HG03460 (cell line): ENCODE results near the gene RILPL1.
"Not testable (repeated sequence)": the region's sequence is repeated elsewhere in the genome, so short reads cannot be mapped to it uniquely, and the experiment has no call there.

Experiments
- ATAC-seq: cut with Tn5 transposase; IDR thresholded peaks from one replicate; pipeline ENCODE4 v1.9.1; 2021; ENCODE audit not compliant: unreplicated experiment

The RILPL1 gene, protein sequence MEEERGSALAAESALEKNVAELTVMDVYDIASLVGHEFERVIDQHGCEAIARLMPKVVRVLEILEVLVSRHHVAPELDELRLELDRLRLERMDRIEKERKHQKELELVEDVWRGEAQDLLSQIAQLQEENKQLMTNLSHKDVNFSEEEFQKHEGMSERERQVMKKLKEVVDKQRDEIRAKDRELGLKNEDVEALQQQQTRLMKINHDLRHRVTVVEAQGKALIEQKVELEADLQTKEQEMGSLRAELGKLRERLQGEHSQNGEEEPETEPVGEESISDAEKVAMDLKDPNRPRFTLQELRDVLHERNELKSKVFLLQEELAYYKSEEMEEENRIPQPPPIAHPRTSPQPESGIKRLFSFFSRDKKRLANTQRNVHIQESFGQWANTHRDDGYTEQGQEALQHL

DNA sequence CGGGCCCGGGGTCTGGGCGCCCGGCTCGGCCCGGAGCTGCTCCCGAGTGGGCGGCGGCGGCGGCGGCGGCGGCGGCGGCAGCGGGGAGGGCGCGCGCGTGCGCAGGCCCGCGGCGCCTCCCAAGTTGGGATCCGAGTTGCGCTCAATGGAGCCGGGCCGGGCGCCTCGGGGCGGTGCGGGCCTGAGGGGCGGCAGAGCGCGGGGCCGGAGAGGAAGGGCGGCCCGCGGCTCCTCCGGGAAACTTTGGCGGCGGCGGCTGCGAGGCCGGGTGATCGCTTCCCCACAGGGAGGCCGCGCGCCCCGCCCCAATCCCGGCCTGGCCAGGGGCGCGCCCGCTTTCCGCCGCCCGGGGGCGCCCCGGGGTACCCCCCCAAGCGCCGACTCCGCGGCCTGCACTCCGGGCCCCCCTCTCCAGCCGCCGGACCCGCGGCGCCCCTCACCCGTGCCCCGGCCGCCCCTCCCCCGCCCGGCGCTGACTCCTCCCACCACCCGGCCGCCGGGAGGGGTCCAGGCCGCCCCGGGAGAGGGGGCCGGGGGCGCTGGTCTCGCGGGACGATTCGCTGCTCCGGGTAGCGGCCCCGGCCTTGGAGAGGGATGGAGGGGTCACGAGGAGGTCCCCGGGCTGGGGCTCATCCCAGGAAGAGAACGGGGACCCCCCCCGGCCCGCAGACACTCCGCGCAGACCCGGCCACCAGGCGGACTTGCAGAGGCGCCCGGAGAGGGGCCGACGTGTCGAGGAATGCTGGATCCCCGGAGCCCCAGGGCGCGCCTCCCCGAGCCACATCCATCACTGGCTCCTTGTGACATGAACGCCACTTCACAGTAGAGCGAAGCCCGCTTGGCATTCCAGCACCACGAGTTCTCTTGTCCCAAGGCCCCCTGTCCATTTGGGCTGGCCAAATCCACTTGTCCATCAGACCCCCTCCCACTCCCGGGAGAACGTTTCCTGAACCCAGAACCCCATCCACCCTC is at the start of gene RILPL1:
Gene RILPL1, minus strand, starts transcription at position 48 of the 972 bp plus-strand sequence. CDS start 237 bp downstream, outside the sequence.
- ATAC-seq, result no peak

DNA sequence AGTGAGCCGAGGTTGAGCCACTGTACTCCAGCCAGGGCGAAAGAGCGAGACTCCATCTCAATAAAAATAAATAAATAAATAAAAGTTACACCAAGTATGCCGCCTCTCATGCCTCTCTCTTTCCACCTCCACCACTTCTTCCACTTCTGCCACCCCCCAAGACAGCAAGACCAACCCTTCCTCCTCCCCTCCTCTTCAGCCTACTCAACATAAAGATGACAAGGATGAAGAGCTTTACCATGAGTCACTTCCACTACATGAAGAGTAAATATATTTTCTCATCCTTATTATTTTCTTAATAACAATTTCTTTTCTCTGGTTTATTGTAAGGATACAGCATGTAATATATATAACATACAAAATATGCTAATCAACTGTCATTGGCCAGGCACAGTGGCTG is 47.3 kb upstream of the RILPL1 start:
- no peak for ATAC-seq

DNA sequence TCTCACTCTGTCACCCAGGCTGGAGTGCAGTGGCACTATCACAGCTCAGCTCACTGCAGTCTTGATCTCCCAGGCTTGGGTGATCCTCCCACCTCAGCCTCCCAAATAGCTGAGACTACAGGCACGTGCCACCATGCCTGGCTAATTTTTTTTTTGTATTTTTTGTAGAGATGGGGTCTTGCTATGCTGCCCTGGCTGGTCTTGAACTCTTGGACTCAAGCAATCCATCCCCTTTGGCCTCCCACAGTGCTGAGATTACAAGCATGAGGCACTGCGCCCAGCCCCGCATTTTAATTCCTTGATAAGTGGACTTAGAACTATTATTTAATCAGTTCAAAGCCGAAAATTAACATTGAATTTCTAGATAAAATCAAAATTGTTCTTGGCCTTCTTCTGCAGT is 45.3 kb upstream of the RILPL1 start:
- ATAC-seq, result not testable (repeated sequence)

DNA sequence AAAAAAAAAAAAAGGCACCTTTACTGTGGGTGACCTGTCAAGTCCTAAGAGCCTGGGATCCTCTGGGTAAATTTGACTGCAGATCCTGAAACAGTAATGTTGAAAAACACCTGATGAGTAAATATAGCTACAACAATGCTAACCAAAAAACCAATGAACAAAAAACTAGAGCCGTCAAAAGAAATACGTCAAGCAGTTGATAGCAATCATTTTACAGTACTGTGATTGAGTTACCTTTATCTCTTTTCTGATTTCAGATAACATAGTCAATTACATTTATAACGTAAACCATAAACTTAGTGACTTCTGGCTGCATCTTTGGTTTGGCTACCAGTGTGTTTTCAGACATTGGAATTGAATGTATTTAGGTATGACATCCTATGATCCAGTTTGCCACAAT is 44.7 kb upstream of the RILPL1 start:
- ATAC-seq, result no peak

DNA sequence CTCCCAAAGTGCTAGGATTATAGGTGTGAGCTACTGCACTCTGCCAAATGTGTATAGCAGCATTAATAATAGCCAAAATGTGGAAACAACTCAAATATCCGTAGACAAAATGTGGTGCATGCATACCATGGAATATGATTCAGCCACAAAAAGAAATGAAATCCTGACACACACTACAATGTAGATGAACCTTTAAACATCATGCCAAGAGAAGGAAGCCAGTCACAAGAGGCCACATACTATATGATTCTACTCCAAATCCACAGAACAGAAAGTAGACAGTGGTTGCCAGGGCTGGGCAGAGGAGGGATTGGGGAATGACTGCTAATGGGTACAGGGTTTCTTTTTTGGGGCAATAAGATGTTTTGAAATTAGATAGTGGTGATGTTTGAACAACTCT is 43.1 kb upstream of the RILPL1 start:
- ATAC-seq, result no peak

DNA sequence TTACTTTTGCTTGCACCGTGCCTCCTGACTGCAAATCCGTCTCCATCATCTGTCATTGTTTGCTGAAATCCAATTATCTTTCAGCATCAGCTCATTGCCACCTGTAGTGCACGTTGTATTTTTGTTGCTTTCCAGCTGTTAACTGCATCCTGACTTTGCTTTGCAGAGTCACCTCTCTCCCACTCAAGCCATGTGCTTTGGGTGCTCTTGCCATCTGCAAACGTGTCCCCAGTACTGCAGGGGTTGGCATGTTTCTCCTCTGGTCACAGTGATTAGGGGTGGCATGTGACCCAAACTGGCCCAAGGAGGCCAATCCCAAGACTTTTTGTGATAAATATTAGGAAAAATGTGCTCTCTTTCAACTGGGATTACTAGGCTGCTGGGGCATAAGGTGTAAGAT is 40.4 kb upstream of the RILPL1 start:
- ATAC-seq, result no peak

DNA sequence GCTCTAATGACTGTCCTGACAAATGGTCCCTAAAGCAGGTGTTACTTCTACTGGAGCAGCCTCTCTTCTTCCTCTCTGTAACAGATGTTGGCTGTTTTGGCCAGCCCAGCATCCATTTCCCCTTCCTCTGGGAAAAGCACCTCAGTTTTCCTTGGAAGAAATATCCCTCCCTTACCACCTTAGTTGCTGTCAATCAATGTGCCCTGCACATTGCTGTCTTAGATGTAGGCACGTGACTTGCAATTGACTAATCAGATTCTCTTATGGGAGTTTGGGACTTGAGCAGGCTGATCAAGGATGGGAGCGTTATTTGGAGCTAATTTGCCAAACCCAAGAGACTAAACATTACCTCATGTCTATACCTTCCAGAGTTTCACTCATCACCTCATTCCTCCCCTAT is 38.9 kb upstream of the RILPL1 start:
- ATAC-seq, result no peak

DNA sequence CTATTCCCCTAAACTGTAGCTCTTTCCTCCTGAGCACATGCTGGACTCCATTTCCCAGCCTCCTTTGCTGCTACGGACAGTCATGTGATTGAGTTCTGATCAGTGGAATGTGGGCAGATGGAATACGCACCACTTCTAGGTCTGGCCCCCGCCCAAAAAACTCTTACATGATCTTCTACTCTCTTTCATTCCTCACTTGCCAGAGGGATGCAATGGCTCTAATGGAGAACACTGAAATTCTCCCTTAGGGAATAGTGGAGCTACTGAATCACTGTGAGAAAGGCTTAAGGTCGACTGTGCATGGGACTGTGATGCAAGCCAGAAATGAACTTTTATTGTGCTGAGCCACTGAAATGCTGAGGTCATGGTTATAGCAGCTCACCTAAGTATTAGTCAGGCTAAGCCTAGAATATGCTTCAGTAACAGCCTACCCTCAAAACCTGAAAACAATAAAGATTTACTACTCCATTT is 37.9 kb upstream of the RILPL1 start:
- ATAC-seq, result no peak

DNA sequence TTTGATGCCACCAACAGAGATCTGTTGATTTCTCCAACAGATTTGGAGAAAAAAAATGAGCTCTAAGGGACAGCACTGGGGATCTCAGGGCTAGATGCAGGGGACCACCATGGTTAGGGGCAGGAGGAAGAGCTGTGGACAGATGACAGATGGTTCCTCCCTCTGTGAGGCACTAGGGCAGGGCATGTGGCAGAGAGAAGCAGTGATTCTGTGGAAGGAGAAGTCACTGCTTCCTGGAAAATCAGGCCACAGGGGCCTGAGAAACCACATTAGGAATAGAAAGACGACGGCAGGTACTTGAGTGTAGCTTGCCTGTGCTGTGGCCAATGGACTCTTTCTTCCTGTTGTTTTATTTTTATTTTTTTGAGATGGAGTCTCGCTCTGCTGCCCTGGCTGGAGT is 25.9 kb upstream of the RILPL1 start:
- no peak for ATAC-seq

DNA sequence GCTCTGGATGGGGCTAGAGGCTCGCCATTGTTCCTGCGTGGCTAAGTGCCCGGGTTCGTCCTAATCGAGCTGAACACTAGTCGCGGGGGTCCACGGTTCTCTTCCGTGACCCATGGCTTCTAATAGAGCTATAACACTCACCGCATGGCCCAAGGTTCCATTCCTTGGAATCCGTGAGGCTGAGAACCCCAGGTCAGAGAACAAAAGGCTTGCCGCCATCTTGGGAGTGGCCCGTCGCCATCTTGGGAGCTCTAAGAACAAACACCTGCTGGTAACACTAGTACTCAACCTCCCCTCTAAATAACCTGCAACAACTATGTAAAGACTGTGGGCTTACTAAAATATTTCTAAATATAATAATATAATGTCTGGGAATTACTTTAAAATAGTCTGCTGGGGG is 25.0 kb upstream of the RILPL1 start:
- ATAC-seq, result not testable (repeated sequence)

DNA sequence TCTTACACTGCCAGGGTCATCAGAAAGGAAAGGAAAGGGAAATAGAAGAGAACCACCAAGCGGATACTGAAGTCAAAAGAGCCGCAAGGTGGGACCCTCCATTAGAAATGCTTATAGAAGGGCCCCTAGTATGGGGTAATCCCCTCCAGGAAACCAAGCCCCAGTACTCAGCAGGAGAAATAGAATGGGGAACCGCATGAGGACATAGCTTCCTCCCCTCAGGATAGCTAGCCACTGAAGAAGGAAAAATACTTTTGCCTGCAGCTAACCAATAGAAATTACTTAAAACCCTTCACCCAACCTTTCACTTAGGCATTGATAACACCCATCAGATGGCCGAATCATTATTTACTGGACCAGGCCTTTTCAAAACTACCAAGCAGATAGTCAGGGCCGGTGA is 21.3 kb upstream of the RILPL1 start:
- ATAC-seq, result not testable (repeated sequence)

DNA sequence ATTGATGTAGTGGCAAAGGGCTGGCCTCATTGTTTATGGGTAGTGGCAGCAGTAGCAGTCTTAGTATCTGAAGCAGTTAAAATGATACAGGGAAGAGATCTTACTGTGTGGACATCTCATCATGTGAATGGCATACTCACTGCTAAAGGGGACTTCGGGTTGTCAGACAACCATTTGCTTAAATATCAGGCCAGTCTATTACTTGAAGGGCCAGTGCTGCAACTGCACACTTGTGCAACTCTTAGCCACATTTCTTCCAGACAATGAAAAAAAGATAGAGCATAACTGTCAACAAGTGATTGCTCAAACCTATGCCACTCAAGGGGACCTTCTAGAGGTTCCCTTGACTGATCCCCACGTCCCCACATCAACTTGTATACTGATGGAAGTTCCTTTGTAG is 20.6 kb upstream of the RILPL1 start:
- not testable (repeated sequence) for ATAC-seq

DNA sequence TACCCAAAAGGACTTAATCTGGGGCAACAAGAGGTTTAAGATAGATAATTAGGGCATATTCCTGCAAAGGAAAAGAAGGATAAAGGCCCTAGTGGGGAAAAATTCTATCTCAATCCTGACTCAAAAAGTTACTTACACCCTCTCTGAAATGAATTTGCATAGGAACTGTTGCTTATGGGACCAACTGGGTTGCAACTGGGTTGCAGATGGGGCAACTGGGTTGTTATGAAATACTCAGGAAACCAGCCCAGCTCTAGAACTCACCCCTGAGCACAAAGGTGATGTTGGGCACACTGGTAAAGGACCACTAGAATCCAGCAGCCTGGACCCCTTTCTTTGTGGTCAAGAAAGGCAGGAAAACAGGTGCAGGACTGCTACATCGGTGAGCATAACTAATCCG is 17.2 kb upstream of the RILPL1 start:
- no peak for ATAC-seq

DNA sequence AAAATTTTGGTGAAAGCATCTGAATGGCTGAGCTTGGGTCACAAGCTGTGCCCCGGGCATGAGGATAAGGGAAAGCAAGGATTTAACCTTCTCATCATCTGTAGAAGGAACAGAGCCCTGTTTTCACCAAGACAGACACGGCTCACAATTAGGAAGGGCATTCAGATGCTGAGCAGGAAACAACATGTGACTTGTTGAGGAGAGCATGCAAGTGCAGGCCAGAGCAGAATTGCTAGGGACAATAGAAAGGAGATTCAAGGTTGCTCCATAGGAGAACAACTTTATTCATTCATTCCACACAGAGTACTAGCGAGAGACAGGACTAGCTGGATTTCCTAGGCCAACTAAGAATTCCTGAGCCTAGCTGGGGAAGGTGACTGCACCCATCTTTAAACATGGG is 14.6 kb upstream of the RILPL1 start:
- ATAC-seq, result no peak

DNA sequence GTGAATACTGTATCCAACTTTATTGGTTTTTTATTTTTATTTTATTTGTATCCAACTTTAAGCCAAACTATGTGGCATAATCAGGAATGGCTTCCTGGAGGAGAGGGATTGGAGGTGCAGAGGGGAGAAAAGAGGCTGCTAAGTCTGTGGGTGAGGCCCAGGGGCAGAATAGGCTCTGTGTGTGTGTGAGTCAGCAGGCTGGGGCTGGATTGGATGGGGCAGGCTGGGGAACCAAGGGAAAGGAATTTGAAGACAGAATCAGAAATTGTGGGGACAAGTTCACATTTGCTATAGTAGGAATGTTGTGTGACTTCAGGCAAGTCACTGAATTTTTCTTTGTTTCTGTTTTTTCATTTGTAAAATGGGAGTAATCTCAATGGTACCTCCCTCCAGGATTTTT is 12.8 kb upstream of the RILPL1 start:
- no peak for ATAC-seq

DNA sequence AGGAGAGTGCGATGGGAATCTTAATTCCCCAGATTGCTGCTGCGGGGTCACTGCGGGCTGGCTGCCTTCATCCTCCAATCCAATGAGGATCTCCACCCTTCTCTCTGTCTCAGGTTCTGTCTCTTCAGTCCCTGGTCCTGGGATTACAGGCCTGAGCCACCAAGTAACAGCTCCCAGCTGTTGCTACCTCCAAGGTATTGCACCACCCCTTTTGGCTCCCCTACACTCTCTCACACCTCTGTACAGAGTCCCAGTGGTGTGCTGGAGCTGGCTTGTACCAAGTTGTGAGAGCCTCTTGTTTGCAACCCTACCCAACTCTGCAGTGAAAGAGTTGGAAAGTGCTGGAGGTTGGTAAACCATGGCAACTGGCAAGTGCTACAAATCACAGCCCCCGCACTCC is 10.0 kb upstream of the RILPL1 start:
- ATAC-seq, result no peak

DNA sequence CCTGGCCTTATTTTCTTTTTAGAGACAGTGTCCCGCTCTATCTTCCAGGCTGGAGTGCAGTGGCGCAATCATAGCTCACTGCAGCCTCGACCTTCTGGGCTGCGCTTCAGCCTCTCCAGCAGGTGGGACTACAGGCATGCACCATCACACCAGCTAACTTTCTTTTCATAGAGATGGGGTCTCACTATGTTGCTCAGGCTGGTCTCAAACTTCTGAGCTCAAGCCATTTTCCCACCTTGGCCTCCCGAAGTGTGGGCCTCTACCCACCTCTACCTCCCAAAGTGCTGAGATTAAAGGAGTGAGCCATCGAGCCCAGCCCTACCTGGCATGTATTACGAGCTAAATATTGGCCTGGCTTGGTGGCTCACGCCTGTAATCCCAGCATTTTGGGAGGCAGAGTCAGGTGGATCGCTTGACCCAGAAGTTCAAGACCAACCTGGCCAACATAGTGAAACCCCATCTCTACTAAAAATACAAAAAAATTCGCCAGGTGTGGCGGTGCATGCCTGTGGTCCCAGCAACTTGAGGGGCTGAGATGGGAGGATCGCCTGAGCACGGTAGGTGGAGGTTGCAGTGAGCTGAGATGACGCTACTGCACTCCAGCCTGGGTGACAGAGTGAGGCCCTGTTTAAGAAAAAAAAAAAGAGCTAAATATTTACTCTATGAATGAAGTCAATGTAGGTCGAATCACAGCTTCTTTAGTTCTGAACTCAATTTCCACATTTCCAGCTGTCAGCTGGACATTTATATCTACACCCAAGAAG is 7.6 kb upstream of the RILPL1 start:
- ATAC-seq, result no peak

DNA sequence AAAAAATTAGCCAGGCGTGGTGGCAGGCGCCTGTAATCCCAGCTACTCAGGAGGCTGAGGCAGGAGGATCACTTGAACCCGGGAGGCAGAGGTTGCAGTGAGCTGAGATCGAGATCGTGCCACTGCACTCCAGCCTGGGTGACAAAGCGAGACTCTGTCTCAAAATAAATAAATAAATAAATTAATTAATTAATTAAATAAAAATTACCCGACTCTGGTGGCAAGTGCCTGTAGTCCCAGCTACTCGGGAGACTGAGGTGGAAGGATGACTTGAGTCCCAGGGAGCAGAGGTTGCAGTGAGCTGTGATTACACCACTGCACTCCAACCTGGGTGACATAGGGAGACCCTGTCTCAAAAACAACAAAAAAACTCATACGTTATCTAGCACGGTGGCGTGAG is 2.4 kb upstream of the RILPL1 start:
- ATAC-seq, result not testable (repeated sequence)

DNA sequence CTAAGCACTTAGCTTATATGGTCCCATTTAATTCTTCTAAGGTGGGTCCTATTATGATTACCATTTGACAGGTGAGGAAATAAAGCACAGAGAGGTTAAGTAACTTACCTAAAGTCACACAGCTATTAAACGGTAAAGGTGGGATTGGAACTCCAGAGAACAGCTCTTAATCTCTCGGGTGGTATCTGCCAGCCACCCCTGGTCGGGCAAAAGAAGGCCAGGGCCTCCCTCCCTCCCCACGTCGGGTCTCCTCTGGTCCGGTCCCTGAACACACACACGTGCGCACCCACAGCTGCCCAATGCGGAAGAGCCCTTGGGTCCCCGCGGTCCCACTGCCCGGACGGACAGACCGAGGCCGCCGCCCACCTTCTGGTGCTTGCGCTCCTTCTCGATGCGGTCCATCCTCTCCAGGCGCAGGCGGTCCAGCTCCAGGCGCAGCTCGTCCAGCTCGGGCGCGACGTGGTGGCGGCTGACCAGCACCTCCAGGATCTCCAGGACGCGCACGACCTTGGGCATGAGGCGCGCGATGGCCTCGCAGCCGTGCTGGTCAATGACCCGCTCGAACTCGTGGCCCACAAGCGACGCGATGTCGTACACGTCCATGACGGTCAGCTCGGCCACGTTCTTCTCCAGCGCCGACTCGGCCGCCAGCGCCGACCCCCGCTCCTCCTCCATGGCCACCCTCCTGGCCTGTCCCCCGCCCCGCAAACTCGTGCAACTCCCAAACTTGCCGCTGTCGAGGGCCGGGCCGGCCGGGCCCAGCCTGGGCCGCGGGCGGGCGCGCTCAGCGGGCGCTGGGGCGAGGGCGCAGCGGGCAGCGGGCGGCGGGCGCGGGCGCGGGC is 490 bp downstream of the RILPL1 start:
- ATAC-seq, result no peak

DNA sequence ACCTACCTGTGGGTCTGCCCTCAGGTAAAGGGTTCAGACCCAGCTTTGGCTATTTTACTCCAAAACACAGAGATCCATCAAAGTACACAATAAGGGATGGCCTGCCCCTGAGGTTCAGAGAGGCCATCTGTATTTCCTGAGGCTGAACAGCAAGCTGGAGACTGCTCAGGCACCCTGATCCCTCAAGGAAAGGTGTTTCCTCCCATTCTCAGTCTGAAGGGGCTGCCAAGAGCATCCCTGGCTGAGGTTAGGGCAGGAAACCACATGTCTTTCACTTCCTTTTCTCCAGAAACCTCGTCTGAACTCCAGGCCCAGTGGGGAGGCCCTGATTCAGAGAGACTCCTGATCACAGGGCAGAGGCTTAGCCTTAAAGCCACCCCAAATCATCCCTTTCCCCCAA is 1.5 kb downstream of the RILPL1 start:
- ATAC-seq, result no peak
